Choroid plexus epithelial cell (primary cell): Measurements from ENCODE around the gene SLC24A3.

ENCODE experiments used
- DNase-seq: peaks from one replicate; pipeline ENCODE4 v3.0.0-alpha.2; 2010; ENCODE audit warnings: low read depth
- H3K4me3 ChIP-seq: 2 replicates; pipeline ENCODE4 v1.5.1; 2011; ENCODE audit warnings: low read depth, mild to moderate bottlenecking, control low read depth, low read length, moderate library complexity
- TF ChIP-seq, protein P1 (sequence below): conservative IDR thresholded peaks from 2 replicates; pipeline ENCODE4 v1.5.1; 2011; ENCODE audit warnings: low read depth, mild to moderate bottlenecking, control low read depth, inconsistent platforms, low read length, moderate library complexity

Gene SLC24A3

DNA sequence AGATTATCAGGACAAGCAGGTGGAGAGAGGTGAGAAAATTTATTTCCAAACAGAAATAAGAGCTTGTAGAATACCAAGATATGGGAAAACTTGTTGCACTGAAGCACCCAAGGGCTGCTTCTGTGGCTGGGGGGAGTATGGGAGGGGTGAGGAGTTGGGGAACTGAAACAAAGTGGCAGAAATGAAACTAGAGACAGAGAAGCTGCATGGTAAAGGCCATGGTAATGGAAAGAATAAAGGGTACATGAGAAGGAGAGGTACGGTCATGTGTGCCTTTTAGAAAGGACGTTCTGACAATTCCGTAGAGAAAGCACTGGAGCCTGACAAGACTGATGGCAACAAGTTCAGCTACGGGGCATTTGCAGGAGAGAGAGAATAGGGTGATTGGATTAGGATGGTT lies 494.0 kb downstream of the SLC24A3 start:
- TF ChIP-seq, protein P1, sequence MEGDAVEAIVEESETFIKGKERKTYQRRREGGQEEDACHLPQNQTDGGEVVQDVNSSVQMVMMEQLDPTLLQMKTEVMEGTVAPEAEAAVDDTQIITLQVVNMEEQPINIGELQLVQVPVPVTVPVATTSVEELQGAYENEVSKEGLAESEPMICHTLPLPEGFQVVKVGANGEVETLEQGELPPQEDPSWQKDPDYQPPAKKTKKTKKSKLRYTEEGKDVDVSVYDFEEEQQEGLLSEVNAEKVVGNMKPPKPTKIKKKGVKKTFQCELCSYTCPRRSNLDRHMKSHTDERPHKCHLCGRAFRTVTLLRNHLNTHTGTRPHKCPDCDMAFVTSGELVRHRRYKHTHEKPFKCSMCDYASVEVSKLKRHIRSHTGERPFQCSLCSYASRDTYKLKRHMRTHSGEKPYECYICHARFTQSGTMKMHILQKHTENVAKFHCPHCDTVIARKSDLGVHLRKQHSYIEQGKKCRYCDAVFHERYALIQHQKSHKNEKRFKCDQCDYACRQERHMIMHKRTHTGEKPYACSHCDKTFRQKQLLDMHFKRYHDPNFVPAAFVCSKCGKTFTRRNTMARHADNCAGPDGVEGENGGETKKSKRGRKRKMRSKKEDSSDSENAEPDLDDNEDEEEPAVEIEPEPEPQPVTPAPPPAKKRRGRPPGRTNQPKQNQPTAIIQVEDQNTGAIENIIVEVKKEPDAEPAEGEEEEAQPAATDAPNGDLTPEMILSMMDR, result no peak
- no peak overlapping the region for H3K4me3 ChIP-seq
- no peak for DNase-seq

DNA sequence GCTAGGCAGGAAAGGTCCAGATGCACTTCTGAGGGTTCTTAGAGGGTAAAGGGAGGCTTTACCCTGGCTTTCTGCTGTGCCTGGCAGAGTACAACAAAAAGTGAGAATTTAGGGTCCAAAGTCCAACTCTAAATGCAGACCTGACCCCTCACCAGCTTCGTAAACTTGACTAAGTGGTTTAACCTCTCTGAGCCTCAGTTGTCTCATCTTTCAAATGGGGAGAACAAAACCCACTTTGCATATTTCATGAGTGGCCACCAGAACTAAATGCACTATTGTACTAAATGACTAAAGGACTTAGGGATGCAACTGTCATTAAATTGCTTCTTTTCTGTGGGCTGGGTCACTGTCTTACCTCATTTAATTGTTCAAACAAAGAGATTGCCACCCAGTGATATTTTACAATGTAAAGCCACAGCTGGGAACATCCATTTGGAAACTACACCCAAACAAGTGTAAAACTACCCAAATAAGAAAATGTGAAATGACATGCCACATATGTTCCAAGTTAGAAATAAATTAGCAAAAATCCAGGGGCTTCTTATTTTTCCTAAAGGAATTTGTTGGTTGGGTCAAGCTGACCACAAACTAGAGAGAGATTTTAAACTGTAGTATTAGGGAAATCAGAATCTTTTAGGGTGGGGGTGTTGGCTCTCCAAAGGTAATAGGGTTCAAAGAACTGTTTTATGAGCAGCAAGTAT lies 497.3 kb downstream of the SLC24A3 start:
- no peak for DNase-seq
- TF ChIP-seq, protein P1, result no peak

DNA sequence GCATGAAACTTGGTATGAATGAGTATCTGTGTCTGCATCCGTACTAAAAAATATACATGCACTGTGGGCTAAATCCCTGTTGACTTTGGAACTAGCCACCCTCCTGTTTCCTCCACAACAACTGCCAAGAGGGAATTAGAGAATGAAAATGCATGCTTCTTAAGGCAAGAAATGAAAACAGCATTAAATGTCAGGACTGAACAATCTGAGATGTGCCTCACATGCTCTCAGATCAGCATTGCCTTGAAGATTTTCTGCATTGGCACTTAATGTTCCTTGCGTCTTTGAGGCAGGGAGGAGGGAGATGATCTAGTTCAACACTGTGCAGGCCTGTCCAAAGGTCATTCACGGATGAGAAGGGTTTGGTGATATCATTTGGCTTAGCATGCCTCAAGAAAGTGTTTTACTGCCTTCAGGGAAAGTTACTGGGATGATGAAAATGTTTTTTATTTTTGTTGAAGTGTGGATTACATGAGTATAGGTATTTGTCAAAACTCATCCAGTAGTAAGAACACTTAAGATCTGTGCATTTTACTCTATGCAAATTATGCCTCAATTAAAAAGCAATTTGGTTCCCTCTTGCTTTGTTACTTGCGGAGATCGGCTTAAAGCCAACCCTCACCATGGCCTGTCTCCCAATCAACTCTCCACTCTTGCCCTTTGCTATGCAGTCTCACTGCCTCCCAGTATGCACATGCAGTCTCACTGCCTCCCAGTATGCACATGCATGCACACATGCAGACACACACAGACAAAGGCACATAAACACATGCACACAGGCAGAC lies 498.1 kb downstream of the SLC24A3 start:
- no peak overlapping the region for H3K4me3 ChIP-seq
- peak; percentile 15 for DNase-seq
- TF ChIP-seq, protein P1, result no peak

More for the DNA sequence above, 497.3 kb downstream of the SLC24A3 start:
- H3K4me3 ChIP-seq, result no peak overlapping the region

DNA sequence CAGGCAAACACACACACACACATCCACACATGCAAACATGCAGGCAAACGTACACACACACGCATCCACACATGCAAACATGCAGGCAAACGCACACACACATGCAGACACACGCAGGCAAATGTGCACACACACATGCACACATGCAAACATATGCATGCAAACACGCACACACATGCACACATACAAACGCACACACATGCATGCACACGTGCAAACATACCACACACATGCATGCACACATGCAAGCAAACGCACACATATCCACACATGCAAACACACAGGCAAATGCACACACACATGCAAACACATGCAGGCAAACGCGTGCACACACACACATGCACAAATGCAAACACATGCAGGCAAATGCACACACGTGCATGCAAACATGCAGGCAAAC lies 498.7 kb downstream of the SLC24A3 start:
- no peak for DNase-seq
- H3K4me3 ChIP-seq, result no peak overlapping the region
- TF ChIP-seq, protein P1, result no peak

DNA sequence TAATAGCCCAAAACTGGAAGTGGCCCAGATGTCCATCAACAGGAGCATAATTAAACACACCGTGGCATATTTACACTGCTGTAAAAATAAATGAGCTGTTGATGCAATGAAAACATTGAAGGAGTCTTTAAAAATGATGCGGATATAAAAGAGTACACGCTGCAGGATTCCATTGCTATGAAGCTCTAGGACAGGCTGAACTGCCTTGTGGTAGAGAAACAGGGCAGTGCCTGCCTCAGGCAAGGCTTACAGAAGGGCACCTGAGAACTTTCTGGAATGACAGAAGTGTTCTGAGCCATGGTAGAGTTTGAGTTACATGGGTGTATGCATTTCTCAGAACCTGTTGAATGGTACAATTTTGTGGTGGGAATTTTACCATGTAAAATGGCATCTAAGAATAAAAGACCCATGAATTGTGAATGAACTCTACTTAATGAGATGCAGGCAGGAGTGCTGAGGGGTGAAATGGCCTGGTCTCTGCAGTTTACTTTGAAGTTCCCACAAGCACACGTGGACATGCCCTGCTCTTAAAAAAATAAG lies 500.3 kb downstream of the SLC24A3 start:
- TF ChIP-seq, protein P1, result no peak
- DNase-seq, result no peak
- H3K4me3 ChIP-seq, result no peak overlapping the region

DNA sequence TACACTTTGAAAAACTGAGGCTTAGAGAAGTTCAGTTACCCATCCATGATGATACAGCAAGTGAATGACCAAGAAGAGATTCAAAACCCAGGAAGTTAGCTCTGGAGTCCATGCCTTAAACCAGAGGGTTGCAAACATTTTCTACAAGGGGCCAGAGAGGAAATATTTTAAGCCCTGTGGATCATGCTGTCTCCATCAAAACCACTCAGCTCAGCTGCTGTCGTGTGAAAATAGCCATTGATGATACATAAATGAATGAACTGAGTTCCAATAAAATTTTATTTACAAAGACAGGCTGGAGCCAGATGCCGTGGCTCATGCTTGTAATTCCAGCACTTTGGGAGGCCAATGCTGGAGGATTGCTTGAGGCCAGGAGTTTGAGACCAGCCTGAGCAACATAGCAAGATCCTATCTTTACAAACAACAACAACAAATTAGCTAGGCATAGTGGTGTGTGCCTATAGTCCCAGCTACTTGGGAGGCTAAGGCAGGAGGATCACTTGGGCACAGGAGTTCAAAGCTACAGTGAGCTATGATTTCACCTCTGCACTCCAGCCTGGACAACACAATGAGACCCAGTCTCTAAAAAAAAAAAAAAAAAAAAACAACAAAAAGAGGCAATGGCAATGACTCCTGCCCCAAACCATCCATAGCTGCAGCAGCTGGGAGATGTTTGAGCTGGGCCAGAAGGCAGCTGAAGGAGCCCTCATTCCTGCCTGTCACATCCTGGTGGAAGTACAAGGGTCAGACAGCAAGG lies 501.6 kb downstream of the SLC24A3 start:
- no peak for DNase-seq
- no peak overlapping the region for H3K4me3 ChIP-seq
- TF ChIP-seq, protein P1, result no peak
